Measurements from ENCODE around the gene USP6NL.

- TF ChIP-seq, protein P1, sequence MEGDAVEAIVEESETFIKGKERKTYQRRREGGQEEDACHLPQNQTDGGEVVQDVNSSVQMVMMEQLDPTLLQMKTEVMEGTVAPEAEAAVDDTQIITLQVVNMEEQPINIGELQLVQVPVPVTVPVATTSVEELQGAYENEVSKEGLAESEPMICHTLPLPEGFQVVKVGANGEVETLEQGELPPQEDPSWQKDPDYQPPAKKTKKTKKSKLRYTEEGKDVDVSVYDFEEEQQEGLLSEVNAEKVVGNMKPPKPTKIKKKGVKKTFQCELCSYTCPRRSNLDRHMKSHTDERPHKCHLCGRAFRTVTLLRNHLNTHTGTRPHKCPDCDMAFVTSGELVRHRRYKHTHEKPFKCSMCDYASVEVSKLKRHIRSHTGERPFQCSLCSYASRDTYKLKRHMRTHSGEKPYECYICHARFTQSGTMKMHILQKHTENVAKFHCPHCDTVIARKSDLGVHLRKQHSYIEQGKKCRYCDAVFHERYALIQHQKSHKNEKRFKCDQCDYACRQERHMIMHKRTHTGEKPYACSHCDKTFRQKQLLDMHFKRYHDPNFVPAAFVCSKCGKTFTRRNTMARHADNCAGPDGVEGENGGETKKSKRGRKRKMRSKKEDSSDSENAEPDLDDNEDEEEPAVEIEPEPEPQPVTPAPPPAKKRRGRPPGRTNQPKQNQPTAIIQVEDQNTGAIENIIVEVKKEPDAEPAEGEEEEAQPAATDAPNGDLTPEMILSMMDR (conservative IDR thresholded peaks at IDR 0.05; ENCODE audit: low read length) = peak; percentile 50
- TF ChIP-seq EZH2phosphoT487 (IDR thresholded peaks at IDR 0.05; ENCODE audit: borderline replicate concordance) = no peak
Observed at GRCh38 chr10:11533328-11533781, 78.1 kb downstream of the USP6NL start.
